Pancreas (tissue), 10 donors: Measurements from ENCODE around the gene LSM14B. TPM values are rescaled to one million over a fixed set of nuclear protein-coding genes. Genes with fewer than 3 reads are reported as not detected.
A peak's percentile ranks its signal among the peaks of the same experiment; 100 is the strongest.

ENCODE experiments used
- ATAC-seq, 4 donors: fragments of 200-7000 bp; cut with Tn5 transposase; one replicate each; pipeline versions ENCODE4 v1.8.0 to v1.9.1; 2020; ENCODE audit warnings: mild to moderate bottlenecking in 4 of 4, moderate library complexity in 4 of 4
- DNase-seq, 6 donors: peaks; one replicate each; pipeline ENCODE4 v3.0.0-alpha.2; 2020
- FAIRE-seq: peaks from 2 replicates; lab custom pipeline; 2012; peaks lifted over from hg19 to GRCh38; lab: Jason Lieb, UNC
- H3K27ac ChIP-seq, 4 donors: fragments of 200-600 bp; sonication (generic); 1 replicate in 3 of 4; 2 replicates in 1 of 4; pipeline versions ENCODE4 v1.5.0 to v1.8.0; 2020
- H3K27me3 ChIP-seq, 4 donors: fragments of 200-600 bp; one replicate each; pipeline ENCODE4 v1.8.0; 2021
- H3K36me3 ChIP-seq, 3 donors: fragments of 200-600 bp; sonication (generic) in 1 of 3; one replicate each; pipeline versions ENCODE4 v1.5.0 to v1.8.0; 2020 to 2021
- H3K4me1 ChIP-seq, 3 donors: fragments of 200-600 bp; one replicate each; pipeline ENCODE4 v1.8.0; 2021
- H3K4me3 ChIP-seq, 4 donors: fragments of 200-600 bp; sonication (generic) in 2 of 4; one replicate each; pipeline versions ENCODE4 v1.5.0 to v1.8.0; 2020 to 2021
- H3K9me3 ChIP-seq, 4 donors: fragments of 200-600 bp; one replicate each; pipeline ENCODE4 v1.8.0; 2021
- WGBS, 2 donors: extraction: QIAGEN DNeasy Blood & Tissue Kit; methylation state at CpG; one replicate each; pipeline ENCODE4 v1.1.7; 2013; 5-methylcytosine and 5-hydroxymethylcytosine counted together
- intact Hi-C, 3 donors: fragments of 100-400 bp; cut with DNase I; formaldehyde crosslinking; loops; one replicate each; pipeline versions ENCODE4 v1.11.1 to v1.14.2; 2022
- polyA plus RNA-seq, 2 donors: library from polyadenylated mRNA; stranded (reverse); fragments of 200-250 nt; gene quantifications; one replicate each; pipeline ENCODE4 v1.2.3, GENCODE V29; 2013
- total RNA-seq, 6 donors: library from RNA; stranded (reverse); fragmentation: NEBNext Ultra II Directional in 4 of 6; extraction: Animal tissue kit (Norgen Biotek cat#: 25700) in 4 of 6; gene quantifications; one replicate each; pipeline versions ENCODE4 v1.2.1 to v1.2.4, GENCODE V29; 2021 to 2023
- TF ChIP-seq, protein P1 (sequence below), 4 donors: fragments of 200-600 bp; sonication (generic) in 3 of 4; IDR thresholded peaks; one replicate each; pipeline versions ENCODE4 v1.5.0 to v1.8.0; 2021; ENCODE audit warnings: antibody characterized with exemption in 4 of 4
- donor health status: healthy with polysubstance abuse.
- donor health status: DM: no; HTN: no; CAD: no; lungs with moderate emphysema.
- donor health status: DM: no; HTN: no; CAD: no.
- donor health status: control.
- donor health status: control.
- donor health status: Bipolar disorder and iron deficiency.
- donor health status: DM: yes; HTN: yes; CAD: no.
- donor health status: DM: no; HTN: no; CAD: no.
- donor health status: DM: no; HTN: no; CAD: no.
- donor health status: DM: yes; HTN: yes; CAD: no.

Gene LSM14B
- total and polyA plus RNA-seq, 8 donors, result 8.4 to 20.1 (median 16.7) TPM

DNA sequence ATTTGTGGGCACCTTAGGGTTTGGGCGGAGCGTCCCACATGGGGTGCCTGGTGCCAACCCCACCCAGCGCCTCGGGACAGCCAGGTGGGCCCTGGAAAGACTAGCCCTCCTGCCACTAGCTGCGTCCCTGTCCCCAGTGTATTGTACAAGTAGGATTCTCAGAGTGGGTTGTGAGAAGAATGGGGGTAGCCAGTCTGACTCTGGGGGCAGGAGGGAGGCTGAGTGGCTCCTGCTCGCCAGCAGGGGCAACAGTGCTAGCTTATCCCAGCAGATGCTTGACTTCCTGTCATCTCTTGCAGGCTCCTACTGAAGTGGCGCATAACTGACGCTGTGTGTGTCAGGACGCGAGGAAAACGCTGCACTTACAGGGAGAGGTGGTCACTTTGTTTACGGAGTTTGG, 11.6 kb downstream of the LSM14B start:
- Histone ChIP-seq H3K27ac (no peak overlapping the region), H3K4me1 (peaks cover 0 to 3% (median 0%) of the 10 kb centered on the region in 3 donors), H3K4me3 (no peak overlapping the region), H3K9me3 (no peaks in the 10 kb centered on the region), H3K36me3 (peaks cover 13 to 59% (median 35%) of the 10 kb centered on the region in 3 donors), H3K27me3 (no peaks in the 10 kb centered on the region)
- 88 to 96% methylated on average over 12 of the region's 12 CpGs for WGBS, 2 donors
- FAIRE-seq (no peak), ATAC-seq (peak in 1 of 4 donors; percentile 8), DNase-seq (no peak)
- TF ChIP-seq, protein P1, sequence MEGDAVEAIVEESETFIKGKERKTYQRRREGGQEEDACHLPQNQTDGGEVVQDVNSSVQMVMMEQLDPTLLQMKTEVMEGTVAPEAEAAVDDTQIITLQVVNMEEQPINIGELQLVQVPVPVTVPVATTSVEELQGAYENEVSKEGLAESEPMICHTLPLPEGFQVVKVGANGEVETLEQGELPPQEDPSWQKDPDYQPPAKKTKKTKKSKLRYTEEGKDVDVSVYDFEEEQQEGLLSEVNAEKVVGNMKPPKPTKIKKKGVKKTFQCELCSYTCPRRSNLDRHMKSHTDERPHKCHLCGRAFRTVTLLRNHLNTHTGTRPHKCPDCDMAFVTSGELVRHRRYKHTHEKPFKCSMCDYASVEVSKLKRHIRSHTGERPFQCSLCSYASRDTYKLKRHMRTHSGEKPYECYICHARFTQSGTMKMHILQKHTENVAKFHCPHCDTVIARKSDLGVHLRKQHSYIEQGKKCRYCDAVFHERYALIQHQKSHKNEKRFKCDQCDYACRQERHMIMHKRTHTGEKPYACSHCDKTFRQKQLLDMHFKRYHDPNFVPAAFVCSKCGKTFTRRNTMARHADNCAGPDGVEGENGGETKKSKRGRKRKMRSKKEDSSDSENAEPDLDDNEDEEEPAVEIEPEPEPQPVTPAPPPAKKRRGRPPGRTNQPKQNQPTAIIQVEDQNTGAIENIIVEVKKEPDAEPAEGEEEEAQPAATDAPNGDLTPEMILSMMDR (IDR thresholded peaks at IDR 0.05), result no peak
- intact Hi-C loops, result no loop called here

DNA sequence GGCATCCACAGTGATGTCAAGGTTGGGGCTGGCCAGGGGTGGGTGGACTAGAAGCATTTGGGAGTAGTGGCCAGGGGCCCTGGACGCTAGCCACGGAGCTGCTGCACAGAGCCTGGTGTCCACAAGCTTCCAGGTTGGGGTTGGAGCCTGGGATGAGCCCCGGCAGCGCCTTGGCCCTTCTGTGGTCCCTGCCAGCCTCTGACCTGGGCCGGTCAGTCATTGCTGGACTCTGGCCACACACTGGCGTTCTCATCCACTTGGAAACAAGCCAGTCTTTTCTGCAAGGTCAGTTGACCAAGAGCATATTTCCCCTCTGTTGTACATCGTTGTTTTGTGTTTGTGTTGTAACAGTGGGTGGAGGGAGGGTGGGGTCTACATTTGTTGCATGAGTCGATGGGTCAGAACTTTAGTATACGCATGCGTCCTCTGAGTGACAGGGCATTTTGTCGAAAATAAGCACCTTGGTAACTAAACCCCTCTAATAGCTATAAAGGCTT, 12.5 kb downstream of the LSM14B start:
- TF ChIP-seq, protein P1 (IDR thresholded peaks at IDR 0.05), result no peak
- intact Hi-C loops, result loop anchor here in 1 of 3 donors (5.0 kb wide), 1 partner anchor 122 kb away; no protein-coding TSS in a partner anchor
- H3K27ac ChIP-seq, result no peak overlapping the region
- no peaks in the 10 kb centered on the region for H3K27me3 ChIP-seq
- no peak overlapping the region for H3K4me3 ChIP-seq
- WGBS, 2 donors, result 41 to 42% methylated on average over 11 of the region's 11 CpGs
- no peak for FAIRE-seq
- peaks cover 18 to 64% (median 42%) of the 10 kb centered on the region in 3 donors for H3K36me3 ChIP-seq
- ATAC-seq, result peak in 2 of 4 donors; percentile 15
- no peaks in the 10 kb centered on the region for H3K9me3 ChIP-seq
- no peak for DNase-seq
- H3K4me1 ChIP-seq, result peaks cover 0 to 3% (median 0%) of the 10 kb centered on the region in 3 donors

DNA sequence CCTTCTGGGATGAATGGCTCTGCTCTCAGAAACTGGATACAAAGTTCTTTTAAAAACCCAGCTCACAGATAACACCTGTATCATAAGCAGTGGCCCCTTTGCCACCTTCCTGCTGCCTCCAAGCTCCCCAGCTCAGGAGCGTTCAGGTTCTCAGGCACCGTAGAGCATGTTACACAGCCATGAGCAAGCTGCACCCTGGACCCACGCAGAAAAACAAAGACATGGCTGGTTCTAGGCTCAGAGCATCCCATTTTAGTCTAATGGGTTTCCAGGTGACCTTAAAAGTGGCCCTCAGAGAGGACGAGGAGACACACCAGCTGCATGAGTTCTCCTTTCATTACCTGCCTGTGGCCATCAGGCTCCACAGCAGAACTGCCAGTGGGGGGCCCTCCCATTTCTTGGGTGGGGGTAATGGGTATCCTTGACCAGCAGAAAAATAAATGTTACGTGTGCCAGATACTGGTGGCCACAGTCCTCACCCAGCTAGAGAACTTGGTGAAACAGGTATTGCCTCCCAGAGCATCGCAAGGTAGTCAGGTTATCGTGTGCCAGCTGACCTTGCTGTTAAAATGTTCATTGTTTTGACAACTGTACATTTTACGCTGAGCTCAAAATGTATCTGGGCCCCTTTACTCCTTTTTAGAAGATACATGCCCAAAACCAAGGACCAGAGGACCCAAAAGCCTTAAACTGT, 13.4 kb downstream of the LSM14B start:
- no peaks in the 10 kb centered on the region for H3K9me3 ChIP-seq
- ATAC-seq, result no peak
- no peak for DNase-seq
- intact Hi-C loops, result loop anchor here in 1 of 3 donors (5.0 kb wide), 1 partner anchor 123 kb away; no protein-coding TSS in a partner anchor
- H3K4me1 ChIP-seq, result peaks cover 0 to 7% (median 2%) of the 10 kb centered on the region in 3 donors
- no peak overlapping the region for H3K27ac ChIP-seq
- H3K27me3 ChIP-seq, result no peaks in the 10 kb centered on the region
- 90 to 92% methylated on average over 8 of the region's 8 CpGs for WGBS, 2 donors
- H3K4me3 ChIP-seq, result no peak overlapping the region
- TF ChIP-seq, protein P1 (IDR thresholded peaks at IDR 0.05), result no peak
- H3K36me3 ChIP-seq, result peaks cover 14 to 63% (median 39%) of the 10 kb centered on the region in 3 donors
- FAIRE-seq, result no peak

DNA sequence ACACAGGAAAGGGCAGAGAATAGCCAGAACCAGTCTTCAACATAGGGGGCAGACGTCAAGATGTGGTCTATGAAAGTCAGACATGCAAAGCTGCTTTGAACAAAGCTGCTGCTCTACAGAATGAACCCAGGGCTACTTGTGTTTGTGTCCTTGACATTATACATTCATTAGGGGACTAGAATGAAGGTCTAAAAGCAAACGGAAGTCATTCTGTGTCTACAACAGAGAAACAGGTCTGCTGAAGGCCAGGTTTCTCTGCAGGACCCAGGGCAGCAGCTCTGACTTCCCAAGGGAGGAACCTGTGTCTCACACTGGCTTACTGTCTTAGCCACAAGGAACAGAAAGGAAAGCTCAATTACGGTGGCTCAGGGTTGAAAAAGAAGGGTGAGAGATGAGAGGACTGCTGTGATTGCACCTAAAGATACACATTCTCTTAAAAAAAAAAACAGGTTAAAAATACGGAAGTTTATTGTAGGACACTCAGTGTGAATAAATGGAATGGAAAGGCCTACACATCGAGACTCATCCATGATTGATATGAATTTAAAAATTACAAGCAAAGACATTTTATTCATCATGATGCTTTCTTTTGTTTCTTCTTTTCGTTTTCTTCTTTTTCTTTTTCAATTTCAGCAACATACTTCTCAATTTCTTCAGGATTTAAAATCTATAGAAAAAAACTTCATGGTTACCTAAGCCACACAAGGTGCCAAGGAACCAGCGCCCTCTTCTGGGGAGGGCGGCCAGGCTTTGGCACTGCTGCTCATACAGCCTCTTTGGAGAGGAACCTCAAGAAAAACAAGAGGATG, 14.2 kb downstream of the LSM14B start:
- H3K27me3 ChIP-seq, result no peaks in the 10 kb centered on the region
- DNase-seq, result peak in 4 of 6 donors; percentile 45 to 83 (median 68)
- ATAC-seq, result peak; percentile 57 to 84 (median 76)
- no peak overlapping the region for H3K27ac ChIP-seq
- no peak for FAIRE-seq
- peaks cover 10 to 55% (median 33%) of the 10 kb centered on the region in 3 donors for H3K36me3 ChIP-seq
- H3K4me3 ChIP-seq, result no peak overlapping the region
- no peaks in the 10 kb centered on the region for H3K9me3 ChIP-seq
- 50 to 53% methylated on average over 8 of the region's 8 CpGs for WGBS, 2 donors
- peaks cover 6 to 15% (median 10%) of the 10 kb centered on the region in 3 donors for H3K4me1 ChIP-seq
- TF ChIP-seq, protein P1 (IDR thresholded peaks at IDR 0.05), result peak; percentile 38 to 64 (median 53)
- intact Hi-C loops, result loop anchor here in 1 of 3 donors (5.0 kb wide), 1 partner anchor 124 kb away; no protein-coding TSS in a partner anchor
